ENCODE results near the gene UGDH. TPM values are rescaled to one million over a fixed set of nuclear protein-coding genes. Genes with fewer than 3 reads are reported as not detected.

Gene UGDH
- polyA plus RNA-seq, 2 of the 4 experiments (the other 2 are of a cell fraction) = 610 to 691 TPM

GRCh38 chr4:39480902-39481695, 46.1 kb downstream of the UGDH start:
- 85% methylated on average over 18 of the region's 21 CpGs for WGBS (ENCODE audit: missing lambda C conversion rate)
- ATAC-seq = no peak
- H3K4me2 ChIP-seq = no peak overlapping the region
- ChIA-PET CTCF (interaction anchor here (0.5 kb wide), 1 partner anchor 304 kb away, joined by 3 read pairs; no protein-coding TSS in a partner anchor), POLR2A (no interaction called here)
- peaks cover 11% of the 10 kb centered on the region; the same call in 1 of the 3 replicates for H3K9me3 ChIP-seq
- DNase-seq (ENCODE audit: low read depth in 1 of 2, low spot score in 1 of 2) = no peak
- no peak overlapping the region for H3K4me3 ChIP-seq
- H3K27ac ChIP-seq = no peak overlapping the region
- FAIRE-seq = no peak
- no peaks in the 10 kb centered on the region for H3K4me1 ChIP-seq
- TF ChIP-seq USF2 (IDR thresholded peaks at IDR 0.05) (no peak), EHMT2 (IDR thresholded peaks at IDR 0.05; ENCODE audit: low read depth) (no peak), KDM1A (IDR thresholded peaks at IDR 0.05; ENCODE audit: low read depth) (no peak), TP53 (CRISPR knock-in tag; IDR thresholded peaks at IDR 0.05) (no peak), NPAS2 (CRISPR knock-in tag; IDR thresholded peaks at IDR 0.05; ENCODE audit: borderline replicate concordance) (no peak), SMC3 (IDR thresholded peaks at IDR 0.05) (no peak), CBX2 (IDR thresholded peaks at IDR 0.05; ENCODE audit: borderline replicate concordance, low read depth) (no peak), RARB (CRISPR knock-in tag; IDR thresholded peaks at IDR 0.05) (no peak), FOSL2 (IDR thresholded peaks at IDR 0.05) (no peak), FOSL2 (CRISPR knock-in tag; IDR thresholded peaks at IDR 0.05) (no peak), PHF8 (IDR thresholded peaks at IDR 0.05; ENCODE audit: borderline replicate concordance, low read depth) (no peak), FOXS1 (CRISPR knock-in tag; IDR thresholded peaks at IDR 0.05) (no peak)

GRCh38 chr4:39480251-39480650, 47.0 kb downstream of the UGDH start:
- TF ChIP-seq CHD2 (IDR thresholded peaks at IDR 0.05; ENCODE audit: low read length, partially characterized antibody) (no peak), CBX8 (IDR thresholded peaks at IDR 0.05) (no peak), CBX2 (IDR thresholded peaks at IDR 0.05; ENCODE audit: borderline replicate concordance, low read depth) (no peak), NPAS2 (CRISPR knock-in tag; IDR thresholded peaks at IDR 0.05; ENCODE audit: borderline replicate concordance) (no peak), REST (IDR thresholded peaks at IDR 0.05) (no peak), ZNF302 (CRISPR knock-in tag; IDR thresholded peaks at IDR 0.05) (no peak), RFX5 (IDR thresholded peaks at IDR 0.05) (no peak), CHD4 (IDR thresholded peaks at IDR 0.05; ENCODE audit: borderline replicate concordance) (no peak), SREBF2 (IDR thresholded peaks at IDR 0.05) (no peak), PBX3 (IDR thresholded peaks at IDR 0.05) (no peak), USF2 (IDR thresholded peaks at IDR 0.05) (no peak), HOXB5 (CRISPR knock-in tag; IDR thresholded peaks at IDR 0.05) (no peak), FOSB (CRISPR knock-in tag; IDR thresholded peaks at IDR 0.05) (no peak), HES2 (IDR thresholded peaks at IDR 0.05) (no peak), MAFK (IDR thresholded peaks at IDR 0.05; ENCODE audit: partially characterized antibody) (no peak), ATOH8 (CRISPR knock-in tag; IDR thresholded peaks at IDR 0.05; ENCODE audit: low read depth) (no peak)
- no peaks in the 10 kb centered on the region for H3K4me1 ChIP-seq
- DNase-seq (ENCODE audit: low read depth in 1 of 2, low spot score in 1 of 2) (no peak), ATAC-seq (no peak), FAIRE-seq (no peak)
- WGBS (ENCODE audit: missing lambda C conversion rate) = 95% methylated on average over 23 of the region's 27 CpGs
- CTCF ChIA-PET = no interaction called here
- POLR2A ChIA-PET = no interaction called here
- peaks cover 8% of the 10 kb centered on the region; the same call in 1 of the 3 replicates for H3K9me3 ChIP-seq
- H3K27ac ChIP-seq = no peak overlapping the region
- H3K4me2 ChIP-seq = no peak overlapping the region
- H3K4me3 ChIP-seq = no peak overlapping the region
